Measurements from ENCODE around the gene CLVS2. TPM values are rescaled to one million over a fixed set of nuclear protein-coding genes. Genes with fewer than 3 reads are reported as not detected.

Gene CLVS2
- total and polyA plus RNA-seq, 2 donors (not counting 1 experiment from before 2014, with no cell fraction given): under 0.01 TPM; not detected in 1

- Histone ChIP-seq H3K27me3 (ENCODE audit: control insufficient read depth, insufficient read depth, low read length) (no peaks in the 10 kb centered on the region), H3K4me2 (ENCODE audit: extremely low read depth, insufficient read depth, low read length) (no peak overlapping the region), H2AFZ (ENCODE audit: low read length) (no peak overlapping the region), H3K4me3 (replicated peaks in 1 of 4; ENCODE audit: control extremely low read depth in 1 of 4, insufficient read depth in 1 of 4, low read depth in 3 of 4, low read length in 4 of 4) (no peak overlapping the region), H4K20me1 (ENCODE audit: control insufficient read depth, extremely low read depth, insufficient read depth, low read length) (no peaks in the 10 kb centered on the region), H3K9me3 (ENCODE audit: control insufficient read depth, insufficient read depth, low read depth, low read length) (no peaks in the 10 kb centered on the region), H3K27ac (ENCODE audit: insufficient read depth, low read length) (no peak overlapping the region), H3K79me2 (ENCODE audit: control insufficient read depth, insufficient read depth, low read length) (no peaks in the 10 kb centered on the region), H3K4me1 (ENCODE audit: control insufficient read depth, extremely low read depth, insufficient read depth, low read length) (no peaks in the 10 kb centered on the region), H3K9ac (ENCODE audit: insufficient read depth, low read length) (no peak overlapping the region), H3K36me3 (ENCODE audit: control insufficient read depth, insufficient read depth, low read length) (no peaks in the 10 kb centered on the region)
- no peak for DNase-seq (ENCODE audit: low read depth in 2 of 2)
- TF ChIP-seq EZH2 (IDR thresholded peaks at IDR 0.05; ENCODE audit: low read length, missing control alignments) (no peak), CTCF (conservative IDR thresholded peaks at IDR 0.05 in 1 of 2, IDR thresholded peaks at IDR 0.05 in 1 of 2; ENCODE audit: low read depth in 1 of 2, low read length in 2 of 2) (no peak)
Measured at GRCh38 chr6:123091896-123092271, 95.8 kb downstream of the CLVS2 start.

GRCh38 chr6:123094795-123095194 is 98.8 kb downstream of the CLVS2 start:
- H2AFZ ChIP-seq (ENCODE audit: low read length): no peak overlapping the region
- H3K4me1 ChIP-seq (ENCODE audit: control insufficient read depth, extremely low read depth, insufficient read depth, low read length): no peaks in the 10 kb centered on the region
- no peak overlapping the region for H3K4me2 ChIP-seq (ENCODE audit: extremely low read depth, insufficient read depth, low read length)
- no peaks in the 10 kb centered on the region for H3K9me3 ChIP-seq (ENCODE audit: control insufficient read depth, insufficient read depth, low read depth, low read length)
- no peak overlapping the region for H3K9ac ChIP-seq (ENCODE audit: insufficient read depth, low read length)
- H4K20me1 ChIP-seq (ENCODE audit: control insufficient read depth, extremely low read depth, insufficient read depth, low read length): no peaks in the 10 kb centered on the region
- no peaks in the 10 kb centered on the region for H3K27me3 ChIP-seq (ENCODE audit: control insufficient read depth, insufficient read depth, low read length)
- TF ChIP-seq CTCF (conservative IDR thresholded peaks at IDR 0.05 in 1 of 2, IDR thresholded peaks at IDR 0.05 in 1 of 2; ENCODE audit: low read depth in 1 of 2, low read length in 2 of 2) (no peak), EZH2 (IDR thresholded peaks at IDR 0.05; ENCODE audit: low read length, missing control alignments) (no peak)
- no peak for DNase-seq (ENCODE audit: low read depth in 2 of 2)
- H3K27ac ChIP-seq (ENCODE audit: insufficient read depth, low read length): no peak overlapping the region
- no peaks in the 10 kb centered on the region for H3K36me3 ChIP-seq (ENCODE audit: control insufficient read depth, insufficient read depth, low read length)
- no peak overlapping the region for H3K4me3 ChIP-seq (replicated peaks in 1 of 4; ENCODE audit: control extremely low read depth in 1 of 4, insufficient read depth in 1 of 4, low read depth in 3 of 4, low read length in 4 of 4)
- H3K79me2 ChIP-seq (ENCODE audit: control insufficient read depth, insufficient read depth, low read length): no peaks in the 10 kb centered on the region

- TF ChIP-seq CTCF (conservative IDR thresholded peaks at IDR 0.05 in 1 of 2, IDR thresholded peaks at IDR 0.05 in 1 of 2; ENCODE audit: low read depth in 1 of 2, low read length in 2 of 2) (no peak), EZH2 (IDR thresholded peaks at IDR 0.05; ENCODE audit: low read length, missing control alignments) (no peak)
- H3K27ac ChIP-seq (ENCODE audit: insufficient read depth, low read length): no peak overlapping the region
- no peak for DNase-seq (ENCODE audit: low read depth in 2 of 2)
Measured at GRCh38 chr6:123105561-123105960, 109.5 kb downstream of the CLVS2 start.

More at GRCh38 chr6:123105561-123105960, 109.5 kb downstream of the CLVS2 start:
- Histone ChIP-seq H3K4me3 (replicated peaks in 1 of 4; ENCODE audit: control extremely low read depth in 1 of 4, insufficient read depth in 1 of 4, low read depth in 3 of 4, low read length in 4 of 4) (no peak overlapping the region), H3K9ac (ENCODE audit: insufficient read depth, low read length) (no peak overlapping the region), H4K20me1 (ENCODE audit: control insufficient read depth, extremely low read depth, insufficient read depth, low read length) (peaks cover 2% of the 10 kb centered on the region), H3K9me3 (ENCODE audit: control insufficient read depth, insufficient read depth, low read depth, low read length) (no peaks in the 10 kb centered on the region), H3K27me3 (ENCODE audit: control insufficient read depth, insufficient read depth, low read length) (no peaks in the 10 kb centered on the region), H3K4me1 (ENCODE audit: control insufficient read depth, extremely low read depth, insufficient read depth, low read length) (no peaks in the 10 kb centered on the region), H3K79me2 (ENCODE audit: control insufficient read depth, insufficient read depth, low read length) (no peaks in the 10 kb centered on the region), H3K4me2 (ENCODE audit: extremely low read depth, insufficient read depth, low read length) (no peak overlapping the region), H2AFZ (ENCODE audit: low read length) (no peak overlapping the region), H3K36me3 (ENCODE audit: control insufficient read depth, insufficient read depth, low read length) (no peaks in the 10 kb centered on the region)
